CD8-positive, alpha-beta memory T cell (primary cell): ENCODE data around the gene CDH23. TPM values are rescaled to one million over a fixed set of nuclear protein-coding genes. Genes with fewer than 3 reads are reported as not detected.

Source experiments
- CTCF ChIA-PET: fragments of 350-600 bp; sonication (Branson Sonifier 250); formaldehyde crosslinking; loops from one replicate; lab custom pipeline; 2021; ENCODE audit warnings: antibody characterized with exemption; lab: Charles Lee
- POLR2A ChIA-PET: fragments of 350-600 bp; sonication (Branson Sonifier 250); formaldehyde crosslinking; loops from one replicate; lab custom pipeline; 2021; ENCODE audit warnings: antibody characterized with exemption; lab: Charles Lee
- DNase-seq, 5 donors: peaks; one replicate each; pipeline versions ENCODE4 v3.0.0 to v3.0.0-alpha.2; 2020 to 2022; ENCODE audit warnings: mixed read lengths in 1 of 5
- H3K27ac ChIP-seq: one replicate; pipeline ENCODE4 v1.7.0; 2013; ENCODE audit warnings: low read depth, mild to moderate bottlenecking, low read length, moderate library complexity
- H3K27me3 ChIP-seq: 2 replicates; pipeline ENCODE4 v1.7.0; 2013; ENCODE audit warnings: low read length, mild to moderate bottlenecking; ENCODE audit not compliant: insufficient read depth, poor library complexity, severe bottlenecking
- H3K36me3 ChIP-seq: 2 replicates; pipeline ENCODE4 v1.7.0; 2013; ENCODE audit warnings: mild to moderate bottlenecking, low read length, moderate library complexity; ENCODE audit not compliant: insufficient read depth
- H3K4me1 ChIP-seq: 2 replicates; pipeline ENCODE4 v1.7.0; 2013; ENCODE audit warnings: mild to moderate bottlenecking, low read length, moderate library complexity; ENCODE audit not compliant: insufficient read depth
- H3K4me3 ChIP-seq: 2 replicates; pipeline ENCODE4 v1.7.0; 2013; ENCODE audit warnings: mild to moderate bottlenecking, low read length
- H3K9me3 ChIP-seq: 2 replicates; pipeline ENCODE4 v1.7.0; 2013; ENCODE audit warnings: mild to moderate bottlenecking, low read length
- H3K27ac Mint-ChIP-seq, 8 donors: one replicate each; pipeline ENCODE4 v1.8.0; 2020 to 2021; ENCODE audit warnings: mixed read lengths in 8 of 8, mild to moderate bottlenecking in 6 of 8, inconsistent platforms in 3 of 8, moderate library complexity in 3 of 8
- H3K27me3 Mint-ChIP-seq, 2 donors: one replicate each; pipeline ENCODE4 v1.8.0; 2020 to 2021; ENCODE audit warnings: mixed read lengths in 2 of 2, mild to moderate bottlenecking in 1 of 2, moderate library complexity in 1 of 2
- H3K36me3 Mint-ChIP-seq, 3 donors: one replicate each; pipeline ENCODE4 v1.8.0; 2020 to 2021; ENCODE audit warnings: mixed read lengths in 3 of 3, inconsistent platforms in 1 of 3, mild to moderate bottlenecking in 1 of 3
- H3K4me1 Mint-ChIP-seq, 3 donors: one replicate each; pipeline ENCODE4 v1.8.0; 2020 to 2021; ENCODE audit warnings: mixed read lengths in 3 of 3, inconsistent platforms in 1 of 3, mild to moderate bottlenecking in 1 of 3
- H3K4me3 Mint-ChIP-seq, 7 donors: one replicate each; pipeline ENCODE4 v1.8.0; 2020 to 2021; ENCODE audit warnings: mixed read lengths in 7 of 7, mild to moderate bottlenecking in 6 of 7, moderate library complexity in 4 of 7, inconsistent platforms in 2 of 7
- H3K9me3 Mint-ChIP-seq, 5 donors: one replicate each; pipeline ENCODE4 v1.8.0; 2020 to 2022; ENCODE audit warnings: mixed read lengths in 5 of 5, mild to moderate bottlenecking in 3 of 5, moderate library complexity in 2 of 5, inconsistent platforms in 1 of 5
- polyA plus RNA-seq: library from polyadenylated mRNA; unstranded; fragments of 300-500 nt; fragmentation: Illumina TruSeq; gene quantifications from one replicate; pipeline ENCODE4 v1.2.3, GENCODE V29; 2021
- total RNA-seq, 2 experiments: library from RNA; stranded (reverse); gene quantifications; one replicate each; pipeline ENCODE4 v1.2.3, GENCODE V29; 2021

CDH23 gene
- total and polyA plus RNA-seq, 3 experiments from 2014 or later: 0.74 to 2.0 (median 0.78) TPM

DNA sequence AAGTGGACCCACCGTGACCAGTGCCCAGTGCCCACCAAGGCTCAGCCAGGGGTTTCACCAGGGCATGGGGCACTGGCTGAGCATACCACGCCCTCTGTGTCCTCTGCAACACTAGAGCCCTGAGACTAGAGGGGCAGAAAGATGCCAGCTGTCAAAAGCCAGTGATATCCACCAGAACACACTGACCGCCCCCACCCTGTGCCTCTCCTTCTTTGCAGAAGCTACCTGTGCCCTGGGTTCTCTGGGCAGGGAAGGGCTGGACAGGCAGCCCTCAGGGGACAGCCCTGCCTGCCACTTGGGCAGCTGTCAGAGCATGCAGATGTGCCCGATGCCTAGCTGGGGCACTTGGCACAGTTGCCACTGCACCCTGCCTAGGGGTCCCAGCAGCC lies 376.1 kb downstream of the CDH23 start:
- Histone ChIP-seq H3K9me3 (no peaks in the 10 kb centered on the region), H3K36me3 (peaks cover 8% of the 10 kb centered on the region), H3K27ac (peak overlapping the region; percentile 80), H3K27me3 (no peaks in the 10 kb centered on the region), H3K4me1 (peaks cover 73% of the 10 kb centered on the region), H3K4me3 (peak overlapping the region; percentile 94)
- peaks cover 72 to 88% (median 75%) of the 10 kb centered on the region in 3 donors for H3K4me1 Mint-ChIP-seq
- H3K36me3 Mint-ChIP-seq: peaks cover 0 to 34% (median 8%) of the 10 kb centered on the region in 3 donors
- DNase-seq: peak in 1 of 5 donors; percentile 40
- peak overlapping the region; percentile 90 to 98 (median 94) for H3K27ac Mint-ChIP-seq
- ChIA-PET POLR2A (interaction anchor here (0.8 to 4.6 kb wide), 12 partner anchors 9 to 78 kb away, joined by 3 to 42 read pairs (median 6); partner anchors contain the start of gene PSAP), CTCF (interaction anchor here (0.6 to 8.0 kb wide), 25 partner anchors 9 to 803 kb away, joined by 3 to 122 read pairs (median 10); partner anchors contain the start of gene C10orf105)
- peaks cover 0 to 2% (median 0%) of the 10 kb centered on the region in 5 donors for H3K9me3 Mint-ChIP-seq
- H3K27me3 Mint-ChIP-seq: no peaks in the 10 kb centered on the region
- H3K4me3 Mint-ChIP-seq: peak overlapping the region; percentile 79 to 98 (median 92)

GRCh38 chr10:71773221-71773971 lies 376.7 kb downstream of the CDH23 start, which contains the start of gene VSIR:
VSIR (minus strand) TSS chr10:71773520; CDS start chr10:71773439, 81 bp downstream.
- Mint-ChIP-seq H3K9me3 (peaks cover 0 to 2% (median 0%) of the 10 kb centered on the region in 5 donors), H3K36me3 (peaks cover 0 to 30% (median 8%) of the 10 kb centered on the region in 3 donors), H3K4me1 (peaks cover 66 to 83% (median 69%) of the 10 kb centered on the region in 3 donors), H3K4me3 (peak within 1 kb of the TSS; percentile 79 to 98 (median 92)), H3K27ac (peak within 1 kb of the TSS; percentile 93 to 98 (median 96)), H3K27me3 (no peaks in the 10 kb centered on the region)
- ChIA-PET CTCF (interaction anchor here (0.6 to 8.0 kb wide), 34 partner anchors 9 to 803 kb away, joined by 3 to 122 read pairs (median 5); partner anchors contain the start of genes C10orf105 and PSAP), POLR2A (interaction anchor here (0.6 to 4.6 kb wide), 17 partner anchors 10 to 397 kb away, joined by 3 to 42 read pairs (median 5); partner anchors contain the start of gene PSAP)
- Histone ChIP-seq H3K9me3 (no peaks in the 10 kb centered on the region), H3K36me3 (peaks cover 8% of the 10 kb centered on the region), H3K4me3 (peak within 1 kb of the TSS; percentile 94), H3K4me1 (peaks cover 67% of the 10 kb centered on the region), H3K27me3 (no peaks in the 10 kb centered on the region), H3K27ac (peak within 1 kb of the TSS; percentile 80)
- peak; percentile 89 to 98 (median 94) for DNase-seq

- Mint-ChIP-seq H3K4me1 (peaks cover 51 to 71% (median 52%) of the 10 kb centered on the region in 3 donors), H3K27me3 (no peaks in the 10 kb centered on the region), H3K4me3 (peak overlapping the region; percentile 79 to 98 (median 92)), H3K36me3 (peaks cover 0 to 19% (median 1%) of the 10 kb centered on the region in 3 donors), H3K9me3 (peaks cover 0 to 2% (median 0%) of the 10 kb centered on the region in 5 donors), H3K27ac (peak overlapping the region; percentile 74 to 96 (median 94))
- CTCF ChIA-PET: interaction anchor here (1.8 to 8.0 kb wide), 10 partner anchors 11 to 110 kb away, joined by 4 to 122 read pairs (median 28); no protein-coding TSS in a partner anchor
- POLR2A ChIA-PET: interaction anchor here (0.8 to 4.6 kb wide), 5 partner anchors 28 to 79 kb away, joined by 3 to 42 read pairs (median 6); partner anchors contain the start of gene PSAP
- Histone ChIP-seq H3K4me3 (no peak overlapping the region), H3K27me3 (no peaks in the 10 kb centered on the region), H3K9me3 (no peaks in the 10 kb centered on the region), H3K27ac (no peak overlapping the region), H3K36me3 (peaks cover 1% of the 10 kb centered on the region), H3K4me1 (peaks cover 53% of the 10 kb centered on the region)
- peak in 1 of 5 donors; percentile 51 for DNase-seq
Observed at GRCh38 chr10:71774916-71775702, 378.4 kb downstream of the CDH23 start.

DNA sequence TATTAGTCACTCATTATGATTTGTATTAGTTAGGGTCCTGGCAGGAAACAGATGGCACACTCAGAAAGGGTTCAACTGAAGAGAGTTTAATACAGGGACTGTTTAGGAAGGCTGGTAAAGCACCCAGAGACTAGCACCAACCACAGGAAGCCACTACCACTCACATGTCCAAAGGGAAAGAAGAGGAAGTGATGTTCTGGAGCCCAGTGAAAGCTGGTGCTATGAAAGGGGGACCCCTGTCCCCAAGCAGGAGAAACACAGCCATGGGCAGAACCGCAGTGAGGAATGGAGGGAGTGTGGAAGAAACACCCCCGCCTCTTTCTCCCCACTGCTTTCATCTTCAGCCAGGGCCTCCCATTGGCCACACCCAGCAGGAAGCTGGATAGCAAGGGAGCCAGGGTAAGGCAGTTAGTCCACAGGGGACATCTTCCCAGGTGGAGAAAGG lies 379.8 kb downstream of the CDH23 start:
- peak in 1 of 5 donors; percentile 27 for DNase-seq
- Mint-ChIP-seq H3K4me3 (peak overlapping the region in 1 of 7 donors; percentile 73), H3K27ac (peak overlapping the region in 6 of 8 donors; percentile 19 to 96 (median 68)), H3K9me3 (peaks cover 0 to 2% (median 0%) of the 10 kb centered on the region in 5 donors), H3K36me3 (peaks cover 0 to 14% (median 5%) of the 10 kb centered on the region in 3 donors), H3K27me3 (no peaks in the 10 kb centered on the region), H3K4me1 (peaks cover 38 to 59% (median 40%) of the 10 kb centered on the region in 3 donors)
- no peaks in the 10 kb centered on the region for H3K9me3 ChIP-seq
- ChIA-PET POLR2A (no interaction called here), CTCF (interaction anchor here (0.8 to 8.0 kb wide), 7 partner anchors 21 to 80 kb away, joined by 3 to 89 read pairs (median 4); no protein-coding TSS in a partner anchor)
- peaks cover 39% of the 10 kb centered on the region for H3K4me1 ChIP-seq
- H3K27me3 ChIP-seq: no peaks in the 10 kb centered on the region
- no peak overlapping the region for H3K27ac ChIP-seq
- no peak overlapping the region for H3K4me3 ChIP-seq
- no peaks in the 10 kb centered on the region for H3K36me3 ChIP-seq

GRCh38 chr10:71777213-71777985 lies 380.7 kb downstream of the CDH23 start:
- Histone ChIP-seq H3K27me3 (no peaks in the 10 kb centered on the region), H3K4me1 (peaks cover 32% of the 10 kb centered on the region), H3K27ac (no peak overlapping the region), H3K4me3 (no peak overlapping the region), H3K9me3 (no peaks in the 10 kb centered on the region), H3K36me3 (no peaks in the 10 kb centered on the region)
- ChIA-PET CTCF (interaction anchor here (1.2 to 8.0 kb wide), 4 partner anchors 22 to 74 kb away, joined by 3 to 89 read pairs (median 4); no protein-coding TSS in a partner anchor), POLR2A (no interaction called here)
- H3K4me1 Mint-ChIP-seq: peaks cover 29 to 50% (median 33%) of the 10 kb centered on the region in 3 donors
- peak in 1 of 5 donors; percentile 34 for DNase-seq
- peak overlapping the region in 1 of 7 donors; percentile 61 for H3K4me3 Mint-ChIP-seq
- H3K36me3 Mint-ChIP-seq: peaks cover 0 to 10% (median 5%) of the 10 kb centered on the region in 3 donors
- no peaks in the 10 kb centered on the region for H3K27me3 Mint-ChIP-seq
- H3K9me3 Mint-ChIP-seq: peaks cover 0 to 2% (median 0%) of the 10 kb centered on the region in 5 donors
- H3K27ac Mint-ChIP-seq: peak overlapping the region in 3 of 8 donors; percentile 37 to 79 (median 56)

GRCh38 chr10:71778071-71778825 lies 381.5 kb downstream of the CDH23 start:
- Mint-ChIP-seq H3K4me1 (peaks cover 29 to 50% (median 33%) of the 10 kb centered on the region in 3 donors), H3K27ac (no peak overlapping the region), H3K36me3 (peaks cover 0 to 5% (median 2%) of the 10 kb centered on the region in 3 donors), H3K9me3 (peaks cover 0 to 2% (median 0%) of the 10 kb centered on the region in 5 donors), H3K27me3 (no peaks in the 10 kb centered on the region), H3K4me3 (peak overlapping the region in 1 of 7 donors; percentile 56)
- Histone ChIP-seq H3K9me3 (no peaks in the 10 kb centered on the region), H3K4me1 (peaks cover 32% of the 10 kb centered on the region), H3K36me3 (no peaks in the 10 kb centered on the region), H3K27me3 (no peaks in the 10 kb centered on the region), H3K4me3 (no peak overlapping the region), H3K27ac (no peak overlapping the region)
- DNase-seq: peak in 1 of 5 donors; percentile 28
- CTCF ChIA-PET: interaction anchor here (0.9 to 1.1 kb wide), 3 partner anchors 38 to 81 kb away, joined by 3 to 4 read pairs (median 3); no protein-coding TSS in a partner anchor
- POLR2A ChIA-PET: no interaction called here
